Peyer's patch (tissue), 4 donors: ENCODE results near the gene RXRG. TPM values are rescaled to one million over a fixed set of nuclear protein-coding genes. Genes with fewer than 3 reads are reported as not detected.

Experiments
- DNase-seq, 3 donors: peaks; one replicate each; pipeline ENCODE4 v3.0.0-alpha.2; 2017 to 2019
- H3K27ac ChIP-seq, 4 donors: fragments of 200-600 bp; sonication (generic); one replicate each; pipeline ENCODE4 v1.5.1; 2016 to 2019
- H3K27me3 ChIP-seq, 2 donors: fragments of 200-600 bp; sonication (generic); one replicate each; pipeline ENCODE4 v1.5.1; 2019
- H3K36me3 ChIP-seq, 3 donors: fragments of 200-600 bp; sonication (generic); one replicate each; pipeline ENCODE4 v1.5.1; 2016 to 2019
- H3K4me1 ChIP-seq, 4 donors: fragments of 200-600 bp; sonication (generic); one replicate each; pipeline ENCODE4 v1.5.1; 2016 to 2019
- H3K4me3 ChIP-seq, 4 donors: fragments of 200-600 bp; sonication (generic); 1 replicate in 3 of 4; 2 replicates in 1 of 4; pipeline ENCODE4 v1.5.1; 2016 to 2019; ENCODE audit warnings: mild to moderate bottlenecking in 1 of 4
- H3K9me3 ChIP-seq, 4 donors: fragments of 200-600 bp; sonication (generic); one replicate each; pipeline ENCODE4 v1.5.1; 2016 to 2019; ENCODE audit warnings: mild to moderate bottlenecking in 1 of 4
- CTCF ChIP-seq, 6 experiments: fragments of 450-650 bp in 4 of 6; fragments of 200-600 bp in 2 of 6; sonication (generic) in 1 of 6; IDR thresholded peaks; one replicate each; pipeline ENCODE4 v1.5.1; 2017 to 2019; ENCODE audit warnings: antibody characterized with exemption in 6 of 6, mild to moderate bottlenecking in 3 of 6, moderate library complexity in 1 of 6
- POLR2A ChIP-seq, 2 donors: fragments of 450-650 bp; IDR thresholded peaks; one replicate each; pipeline ENCODE4 v1.5.1; 2017; ENCODE audit warnings: antibody characterized with exemption in 2 of 2, mild to moderate bottlenecking in 2 of 2, moderate library complexity in 2 of 2
- total RNA-seq, 4 donors: library from RNA; depleted of rRNA; stranded (reverse); fragments of >200 nt; gene quantifications; one replicate each; pipeline ENCODE4 v1.1.0, GENCODE V29; 2016

Gene RXRG
- total RNA-seq, 4 donors from 2014 or later = 10.7 TPM; not detected in 3

GRCh38 chr1:165367375-165367993 is 77.4 kb downstream of the RXRG start:
- peak; percentile 65 to 93 (median 73) for DNase-seq
- no peak overlapping the region for H3K27ac ChIP-seq
- no peaks in the 10 kb centered on the region for H3K4me1 ChIP-seq
- H3K4me3 ChIP-seq = no peak overlapping the region
- no peak for TF ChIP-seq POLR2A (IDR thresholded peaks at IDR 0.05)
- peak; percentile 38 to 90 (median 72) for TF ChIP-seq CTCF (IDR thresholded peaks at IDR 0.05)
- H3K9me3 ChIP-seq = no peaks in the 10 kb centered on the region
- no peaks in the 10 kb centered on the region for H3K36me3 ChIP-seq
- H3K27me3 ChIP-seq = no peaks in the 10 kb centered on the region

GRCh38 chr1:165365341-165365740 is 79.6 kb downstream of the RXRG start:
- Histone ChIP-seq H3K9me3 (no peaks in the 10 kb centered on the region), H3K4me1 (no peaks in the 10 kb centered on the region), H3K36me3 (no peaks in the 10 kb centered on the region), H3K27ac (no peak overlapping the region), H3K27me3 (no peaks in the 10 kb centered on the region), H3K4me3 (no peak overlapping the region)
- no peak for TF ChIP-seq POLR2A (IDR thresholded peaks at IDR 0.05)
- no peak for TF ChIP-seq CTCF (IDR thresholded peaks at IDR 0.05)
- DNase-seq = no peak

- no peak overlapping the region for H3K4me3 ChIP-seq
- no peaks in the 10 kb centered on the region for H3K36me3 ChIP-seq
- TF ChIP-seq POLR2A (IDR thresholded peaks at IDR 0.05) (no peak), CTCF (IDR thresholded peaks at IDR 0.05) (no peak)
- no peaks in the 10 kb centered on the region for H3K27me3 ChIP-seq
- no peak overlapping the region for H3K27ac ChIP-seq
- no peaks in the 10 kb centered on the region for H3K9me3 ChIP-seq
- no peaks in the 10 kb centered on the region for H3K4me1 ChIP-seq
- no peak for DNase-seq
Observed at GRCh38 chr1:165364568-165365133, 80.3 kb downstream of the RXRG start.

GRCh38 chr1:165356876-165357275 is 88.0 kb downstream of the RXRG start:
- Histone ChIP-seq H3K27me3 (peaks cover 0 to 45% of the 10 kb centered on the region in 2 donors), H3K9me3 (peaks cover 0 to 3% (median 0%) of the 10 kb centered on the region in 4 donors), H3K36me3 (no peaks in the 10 kb centered on the region), H3K27ac (no peak overlapping the region), H3K4me1 (peaks cover 0 to 41% (median 2%) of the 10 kb centered on the region in 4 donors), H3K4me3 (peak overlapping the region in 2 of 4 donors; percentile 22 to 45)
- no peak for DNase-seq
- TF ChIP-seq CTCF (IDR thresholded peaks at IDR 0.05) (no peak), POLR2A (IDR thresholded peaks at IDR 0.05) (no peak)

GRCh38 chr1:165355977-165356811 is 88.7 kb downstream of the RXRG start, which contains the start of gene LMX1A:
Gene LMX1A, minus strand, starts transcription at chr1:165356715. Its CDS starts 1,156 bp downstream, at chr1:165355559.
- Histone ChIP-seq H3K36me3 (no peaks in the 10 kb centered on the region), H3K9me3 (peaks cover 0 to 3% (median 0%) of the 10 kb centered on the region in 4 donors), H3K27ac (no peak within 1 kb of the TSS), H3K4me1 (peaks cover 0 to 41% (median 2%) of the 10 kb centered on the region in 4 donors), H3K4me3 (peak within 1 kb of the TSS in 2 of 4 donors; percentile 22 to 45), H3K27me3 (peaks cover 0 to 46% of the 10 kb centered on the region in 2 donors)
- TF ChIP-seq POLR2A (IDR thresholded peaks at IDR 0.05) (no peak), CTCF (IDR thresholded peaks at IDR 0.05) (no peak)
- no peak for DNase-seq
